Liver (tissue), 9 donors: ENCODE measurements around the gene HRC. TPM values are rescaled to one million over a fixed set of nuclear protein-coding genes. Genes with fewer than 3 reads are reported as not detected.

Experiments
- DNase-seq: peaks from one replicate; pipeline ENCODE4 v3.0.0-alpha.2; 2017; ENCODE audit warnings: low spot score
- H3K27ac ChIP-seq, 2 donors: one replicate each; pipeline ENCODE4 v1.7.0; 2013; ENCODE audit warnings: inconsistent platforms in 2 of 2, low read length in 2 of 2, control low read depth in 1 of 2, low read depth in 1 of 2, mild to moderate bottlenecking in 1 of 2
- H3K27me3 ChIP-seq, 4 donors: one replicate each; pipeline versions ENCODE4 v1.6.1 to v1.7.0; 2013; ENCODE audit warnings: low read length in 3 of 4, inconsistent platforms in 1 of 4, mild to moderate bottlenecking in 1 of 4, moderate library complexity in 1 of 4; ENCODE audit not compliant: control insufficient read depth in 4 of 4, insufficient read depth in 4 of 4
- H3K36me3 ChIP-seq, 4 donors: one replicate each; pipeline versions ENCODE4 v1.6.1 to v1.7.0; 2013; ENCODE audit warnings: low read length in 3 of 4, mild to moderate bottlenecking in 3 of 4, low read depth in 1 of 4, moderate library complexity in 1 of 4; ENCODE audit not compliant: control insufficient read depth in 4 of 4, insufficient read depth in 3 of 4
- H3K4me1 ChIP-seq, 4 donors: one replicate each; pipeline versions ENCODE4 v1.6.1 to v1.7.0; 2013; ENCODE audit warnings: low read length in 3 of 4, mild to moderate bottlenecking in 3 of 4, moderate library complexity in 1 of 4; ENCODE audit not compliant: control insufficient read depth in 4 of 4, insufficient read depth in 4 of 4
- H3K4me3 ChIP-seq, 3 donors: one replicate each; pipeline versions ENCODE4 v1.6.1 to v1.7.0; 2013; ENCODE audit warnings: low read length in 3 of 3, control low read depth in 1 of 3, low read depth in 1 of 3, mild to moderate bottlenecking in 1 of 3
- H3K9ac ChIP-seq, 2 donors: one replicate each; pipeline ENCODE4 v1.7.0; 2013; ENCODE audit warnings: low read length in 2 of 2, mild to moderate bottlenecking in 2 of 2, moderate library complexity in 2 of 2, control low read depth in 1 of 2, low read depth in 1 of 2
- H3K9me3 ChIP-seq, 4 donors: one replicate each; pipeline versions ENCODE4 v1.6.1 to v1.7.0; 2013; ENCODE audit warnings: low read length in 3 of 4; ENCODE audit not compliant: control insufficient read depth in 4 of 4
- EGR1 ChIP-seq, 2 donors: IDR thresholded peaks; 2 replicates each; pipeline ENCODE4 v1.6.1; 2016 to 2018; ENCODE audit warnings: antibody characterized with exemption in 2 of 2, low read depth in 2 of 2
- FOXA1 ChIP-seq: IDR thresholded peaks from 2 replicates; pipeline ENCODE4 v1.6.1; 2016; ENCODE audit warnings: antibody characterized with exemption
- FOXA2 ChIP-seq: IDR thresholded peaks from 2 replicates; pipeline ENCODE4 v1.6.1; 2016; ENCODE audit warnings: antibody characterized with exemption
- GABPA ChIP-seq, 2 donors: IDR thresholded peaks in 1 of 2; conservative IDR thresholded peaks in 1 of 2; 2 replicates each; pipeline ENCODE4 v1.6.1; 2016; ENCODE audit warnings: antibody characterized with exemption in 2 of 2, mild to moderate bottlenecking in 1 of 2, moderate library complexity in 1 of 2
- HNF4G ChIP-seq: IDR thresholded peaks from 2 replicates; pipeline ENCODE4 v1.6.1; 2016; ENCODE audit warnings: antibody characterized with exemption
- JUND ChIP-seq, 2 donors: IDR thresholded peaks; 2 replicates each; pipeline ENCODE4 v1.6.1; 2016; ENCODE audit warnings: antibody characterized with exemption in 2 of 2
- NR2F2 ChIP-seq: IDR thresholded peaks from 2 replicates; pipeline ENCODE4 v1.6.1; 2016; ENCODE audit warnings: antibody characterized with exemption
- RXRA ChIP-seq, 2 donors: IDR thresholded peaks; 2 replicates each; pipeline ENCODE4 v1.6.1; 2017 to 2018; ENCODE audit warnings: antibody characterized with exemption in 2 of 2, mild to moderate bottlenecking in 1 of 2
- SP1 ChIP-seq: IDR thresholded peaks from 2 replicates; pipeline ENCODE4 v1.6.1; 2018; ENCODE audit warnings: antibody characterized with exemption, mild to moderate bottlenecking
- TAF1 ChIP-seq: conservative IDR thresholded peaks from 2 replicates; pipeline ENCODE4 v1.6.1; 2016; ENCODE audit warnings: antibody characterized with exemption, mild to moderate bottlenecking
- YY1 ChIP-seq: IDR thresholded peaks from 2 replicates; pipeline ENCODE4 v1.6.1; 2016; ENCODE audit warnings: antibody characterized with exemption, mild to moderate bottlenecking
- WGBS: extraction: QIAGEN DNeasy Blood & Tissue Kit; methylation state at CpG from one replicate; pipeline ENCODE4 v1.1.7; 2013; 5-methylcytosine and 5-hydroxymethylcytosine counted together
- polyA plus RNA-seq, 2 donors: library from polyadenylated mRNA; stranded (reverse) in 1 of 2; unstranded in 1 of 2; fragments of 200-250 nt in 1 of 2; fragments of >200 nt in 1 of 2; fragmentation: Nextera tagmentation in 1 of 2; extraction: Ambion mirVana in 1 of 2; gene quantifications; one replicate each; pipeline versions ENCODE4 v1.2.1 to v1.2.3, GENCODE V29; 2013 to 2015
- total RNA-seq, 2 donors: library from RNA; depleted of rRNA; stranded (reverse); fragments of >200 nt; gene quantifications; one replicate each; pipeline ENCODE4 v1.2.3, GENCODE V29; 2014
- TF ChIP-seq, protein P1 (sequence below): fragments of 150-350 bp; IDR thresholded peaks from 2 replicates; pipeline ENCODE4 v1.5.1; 2017; ENCODE audit warnings: improper control_type of control experiment, low read depth, low read length; ENCODE audit not compliant: missing input control
- TF ChIP-seq, protein P2 (sequence below): IDR thresholded peaks from 2 replicates; pipeline ENCODE4 v1.6.1; 2016; ENCODE audit warnings: antibody characterized with exemption
- TF ChIP-seq, protein P3 (sequence below): IDR thresholded peaks from 2 replicates; pipeline ENCODE4 v1.6.1; 2016; ENCODE audit warnings: antibody characterized with exemption
- donor health status: healthy.
- donor health status: healthy.
- donor health status: healthy.
- donor health status: healthy.
- donor health status: healthy.

The HRC gene
- total and polyA plus RNA-seq, 4 donors, result 0.25 to 1.2 (median 0.84) TPM

DNA sequence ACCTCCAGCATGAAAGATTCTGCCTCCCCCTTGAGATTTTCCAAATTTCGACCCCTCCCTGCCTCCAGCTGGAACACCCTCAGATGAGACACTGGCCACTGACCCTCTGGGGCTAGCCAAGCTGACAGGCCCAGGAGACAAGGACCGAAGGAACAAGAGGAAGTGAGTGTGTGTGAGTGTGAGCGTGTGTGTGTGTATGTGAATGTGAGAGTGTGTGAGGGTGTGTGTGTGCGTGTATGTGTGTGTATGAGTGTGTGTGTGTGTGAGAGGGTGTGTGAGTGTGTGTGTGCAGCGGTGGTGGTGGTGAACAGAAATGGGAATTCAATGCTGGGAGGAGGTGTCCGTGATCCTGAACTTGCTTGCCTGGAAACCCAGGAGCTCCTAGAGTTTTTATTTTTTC, 13.8 kb downstream of the HRC start:
- Histone ChIP-seq H3K9me3 (no peaks in the 10 kb centered on the region), H3K4me3 (no peak overlapping the region), H3K9ac (no peak overlapping the region), H3K27ac (no peak overlapping the region), H3K36me3 (no peaks in the 10 kb centered on the region), H3K4me1 (peaks cover 0 to 6% (median 2%) of the 10 kb centered on the region in 4 donors), H3K27me3 (peaks cover 0 to 4% (median 0%) of the 10 kb centered on the region in 4 donors)
- WGBS, result 73% methylated on average over 6 of the region's 6 CpGs
- TF ChIP-seq, protein P1, sequence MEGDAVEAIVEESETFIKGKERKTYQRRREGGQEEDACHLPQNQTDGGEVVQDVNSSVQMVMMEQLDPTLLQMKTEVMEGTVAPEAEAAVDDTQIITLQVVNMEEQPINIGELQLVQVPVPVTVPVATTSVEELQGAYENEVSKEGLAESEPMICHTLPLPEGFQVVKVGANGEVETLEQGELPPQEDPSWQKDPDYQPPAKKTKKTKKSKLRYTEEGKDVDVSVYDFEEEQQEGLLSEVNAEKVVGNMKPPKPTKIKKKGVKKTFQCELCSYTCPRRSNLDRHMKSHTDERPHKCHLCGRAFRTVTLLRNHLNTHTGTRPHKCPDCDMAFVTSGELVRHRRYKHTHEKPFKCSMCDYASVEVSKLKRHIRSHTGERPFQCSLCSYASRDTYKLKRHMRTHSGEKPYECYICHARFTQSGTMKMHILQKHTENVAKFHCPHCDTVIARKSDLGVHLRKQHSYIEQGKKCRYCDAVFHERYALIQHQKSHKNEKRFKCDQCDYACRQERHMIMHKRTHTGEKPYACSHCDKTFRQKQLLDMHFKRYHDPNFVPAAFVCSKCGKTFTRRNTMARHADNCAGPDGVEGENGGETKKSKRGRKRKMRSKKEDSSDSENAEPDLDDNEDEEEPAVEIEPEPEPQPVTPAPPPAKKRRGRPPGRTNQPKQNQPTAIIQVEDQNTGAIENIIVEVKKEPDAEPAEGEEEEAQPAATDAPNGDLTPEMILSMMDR, result no peak
- TF ChIP-seq YY1, result no peak
- no peak for TF ChIP-seq TAF1
- TF ChIP-seq, protein P2, sequence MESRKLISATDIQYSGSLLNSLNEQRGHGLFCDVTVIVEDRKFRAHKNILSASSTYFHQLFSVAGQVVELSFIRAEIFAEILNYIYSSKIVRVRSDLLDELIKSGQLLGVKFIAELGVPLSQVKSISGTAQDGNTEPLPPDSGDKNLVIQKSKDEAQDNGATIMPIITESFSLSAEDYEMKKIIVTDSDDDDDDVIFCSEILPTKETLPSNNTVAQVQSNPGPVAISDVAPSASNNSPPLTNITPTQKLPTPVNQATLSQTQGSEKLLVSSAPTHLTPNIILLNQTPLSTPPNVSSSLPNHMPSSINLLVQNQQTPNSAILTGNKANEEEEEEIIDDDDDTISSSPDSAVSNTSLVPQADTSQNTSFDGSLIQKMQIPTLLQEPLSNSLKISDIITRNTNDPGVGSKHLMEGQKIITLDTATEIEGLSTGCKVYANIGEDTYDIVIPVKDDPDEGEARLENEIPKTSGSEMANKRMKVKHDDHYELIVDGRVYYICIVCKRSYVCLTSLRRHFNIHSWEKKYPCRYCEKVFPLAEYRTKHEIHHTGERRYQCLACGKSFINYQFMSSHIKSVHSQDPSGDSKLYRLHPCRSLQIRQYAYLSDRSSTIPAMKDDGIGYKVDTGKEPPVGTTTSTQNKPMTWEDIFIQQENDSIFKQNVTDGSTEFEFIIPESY, result no peak
- TF ChIP-seq HNF4G, result no peak
- no peak for TF ChIP-seq SP1
- no peak for TF ChIP-seq EGR1 (IDR thresholded peaks at IDR 0.05; ENCODE audit: low read depth in 2 of 2)
- TF ChIP-seq JUND (IDR thresholded peaks at IDR 0.05), result no peak
- no peak for TF ChIP-seq FOXA1
- TF ChIP-seq, protein P3, sequence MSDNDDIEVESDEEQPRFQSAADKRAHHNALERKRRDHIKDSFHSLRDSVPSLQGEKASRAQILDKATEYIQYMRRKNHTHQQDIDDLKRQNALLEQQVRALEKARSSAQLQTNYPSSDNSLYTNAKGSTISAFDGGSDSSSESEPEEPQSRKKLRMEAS, result no peak
- no peak for TF ChIP-seq NR2F2
- DNase-seq, result no peak

DNA sequence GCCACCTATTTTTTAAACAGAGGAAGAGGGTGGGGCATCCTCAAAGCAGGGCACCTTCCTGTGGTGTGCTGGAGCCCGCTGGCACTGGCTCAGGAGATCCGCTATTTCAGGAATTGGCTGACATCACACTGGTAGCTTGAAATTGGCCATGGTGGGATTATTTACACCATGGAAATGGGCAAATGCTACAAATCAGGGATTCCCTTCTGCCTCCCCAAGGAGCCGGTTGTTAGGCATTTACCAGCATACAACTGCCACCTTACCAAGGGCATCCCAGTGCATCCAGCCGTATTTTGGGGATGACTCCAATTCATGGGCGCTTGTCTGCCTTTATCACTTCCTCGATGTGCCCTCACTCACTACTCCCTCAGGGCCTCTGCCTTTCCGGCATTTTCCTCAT, 14.2 kb downstream of the HRC start:
- Histone ChIP-seq H3K27me3 (peaks cover 0 to 4% (median 0%) of the 10 kb centered on the region in 4 donors), H3K9me3 (no peaks in the 10 kb centered on the region), H3K9ac (no peak overlapping the region), H3K4me3 (no peak overlapping the region), H3K4me1 (peaks cover 0 to 6% (median 2%) of the 10 kb centered on the region in 4 donors), H3K27ac (no peak overlapping the region), H3K36me3 (no peaks in the 10 kb centered on the region)
- no peak for DNase-seq
- WGBS, result 80% methylated on average over 7 of the region's 7 CpGs
- TF ChIP-seq FOXA2, result no peak
- no peak for TF ChIP-seq YY1
- no peak for TF ChIP-seq GABPA (IDR thresholded peaks at IDR 0.05 in 1 of 2, conservative IDR thresholded peaks at IDR 0.05 in 1 of 2)
- TF ChIP-seq RXRA (IDR thresholded peaks at IDR 0.05), result no peak
- TF ChIP-seq, protein P3, result no peak
- TF ChIP-seq, protein P1, result no peak
- TF ChIP-seq HNF4G, result no peak
- TF ChIP-seq NR2F2, result no peak
